ENCODE data around the gene MVD.

DNA sequence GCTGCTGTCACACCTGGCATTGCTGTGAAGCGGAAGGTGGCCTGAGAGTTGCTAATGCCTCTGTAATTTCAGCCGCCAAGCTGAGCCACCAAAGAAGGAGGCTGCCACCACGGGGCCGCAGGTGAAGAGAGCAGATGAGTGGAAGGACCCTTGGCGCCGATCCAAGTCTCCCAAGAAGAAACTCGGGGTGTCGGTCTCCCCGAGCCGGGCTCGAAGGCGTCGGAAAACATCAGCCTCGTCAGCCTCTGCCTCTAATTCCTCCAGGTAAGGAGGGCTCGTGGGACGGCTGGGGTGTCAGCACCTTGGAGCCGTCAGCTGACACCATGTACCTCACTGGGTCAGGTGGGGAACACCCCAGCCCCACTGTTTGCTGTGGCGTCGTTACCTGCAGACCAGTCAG is 40.8 kb downstream of the MVD start:
- TF ChIP-seq CTCF (conservative IDR thresholded peaks at IDR 0.05 in 1 of 2, IDR thresholded peaks at IDR 0.05 in 1 of 2; ENCODE audit: extremely low read depth in 1 of 2, insufficient read depth in 1 of 2, low read depth in 1 of 2, low read length in 2 of 2): no peak
- no peak for TF ChIP-seq EZH2 (IDR thresholded peaks at IDR 0.05; ENCODE audit: borderline replicate concordance, low read length)
